ENCODE data around the gene KIAA0513. TPM values are rescaled to one million over a fixed set of nuclear protein-coding genes. Genes with fewer than 3 reads are reported as not detected.

KIAA0513 gene
- total RNA-seq, 1 donor from 2014 or later = 6.1 TPM

GRCh38 chr16:85104147-85104546, 76.6 kb downstream of the KIAA0513 start:
- DNase-seq (ENCODE audit: low spot score) = peak; percentile 60
- no peaks in the 10 kb centered on the region for H3K9me3 ChIP-seq (ENCODE audit: low read depth)
- Mint-ChIP-seq H3K9me3 (no peaks in the 10 kb centered on the region), H3K27ac (no peak overlapping the region), H3K27me3 (ENCODE audit: insufficient read depth, low read depth) (peaks cover 22% of the 10 kb centered on the region), H3K4me1 (peaks cover 13% of the 10 kb centered on the region), H3K36me3 (no peaks in the 10 kb centered on the region), H3K4me3 (no peak overlapping the region)
- TF ChIP-seq EZH2 (IDR thresholded peaks at IDR 0.05) = no peak
- no peak for TF ChIP-seq EZH2phosphoT487 (IDR thresholded peaks at IDR 0.05)
- TF ChIP-seq CTCF (IDR thresholded peaks at IDR 0.05) = peak; percentile 26
- no peaks in the 10 kb centered on the region for H4K20me1 ChIP-seq (ENCODE audit: low read depth)
- H3K4me3 ChIP-seq = no peak overlapping the region
- no peaks in the 10 kb centered on the region for H3K27me3 ChIP-seq
- H3K4me2 ChIP-seq = no peak overlapping the region
- no peak overlapping the region for H2AFZ ChIP-seq (replicated peaks)
- H3K9ac ChIP-seq = no peak overlapping the region
- peaks cover 9% of the 10 kb centered on the region for H3K4me1 ChIP-seq
- no peaks in the 10 kb centered on the region for H3K36me3 ChIP-seq
- H3K27ac ChIP-seq = no peak overlapping the region
- H3K79me2 ChIP-seq (ENCODE audit: low read depth) = no peaks in the 10 kb centered on the region
- peaks cover 21% of the 10 kb centered on the region for H3F3A ChIP-seq (ENCODE audit: low read depth)

GRCh38 chr16:85104821-85105391, 77.3 kb downstream of the KIAA0513 start:
- Histone ChIP-seq H3K4me2 (no peak overlapping the region), H3K9ac (no peak overlapping the region), H3K27ac (no peak overlapping the region), H2AFZ (replicated peaks) (no peak overlapping the region), H4K20me1 (ENCODE audit: low read depth) (no peaks in the 10 kb centered on the region), H3K4me3 (no peak overlapping the region), H3K9me3 (ENCODE audit: low read depth) (no peaks in the 10 kb centered on the region), H3K27me3 (no peaks in the 10 kb centered on the region), H3K4me1 (peaks cover 9% of the 10 kb centered on the region), H3F3A (ENCODE audit: low read depth) (peaks cover 21% of the 10 kb centered on the region), H3K36me3 (no peaks in the 10 kb centered on the region), H3K79me2 (ENCODE audit: low read depth) (no peaks in the 10 kb centered on the region)
- Mint-ChIP-seq H3K27me3 (ENCODE audit: insufficient read depth, low read depth) (peaks cover 20% of the 10 kb centered on the region), H3K27ac (peak overlapping the region; percentile 86), H3K9me3 (no peaks in the 10 kb centered on the region), H3K4me1 (peaks cover 13% of the 10 kb centered on the region), H3K36me3 (no peaks in the 10 kb centered on the region), H3K4me3 (no peak overlapping the region)
- DNase-seq (ENCODE audit: low spot score) = no peak
- TF ChIP-seq CTCF (IDR thresholded peaks at IDR 0.05) = no peak
- no peak for TF ChIP-seq EZH2phosphoT487 (IDR thresholded peaks at IDR 0.05)
- no peak for TF ChIP-seq EZH2 (IDR thresholded peaks at IDR 0.05)

- Histone ChIP-seq H4K20me1 (ENCODE audit: low read depth) (no peaks in the 10 kb centered on the region), H3K79me2 (ENCODE audit: low read depth) (no peaks in the 10 kb centered on the region), H3K27me3 (no peaks in the 10 kb centered on the region), H3K9ac (no peak overlapping the region), H3K4me2 (no peak overlapping the region), H3K4me1 (peaks cover 9% of the 10 kb centered on the region), H3K36me3 (no peaks in the 10 kb centered on the region), H3K4me3 (no peak overlapping the region), H3K9me3 (ENCODE audit: low read depth) (no peaks in the 10 kb centered on the region), H3F3A (ENCODE audit: low read depth) (peaks cover 21% of the 10 kb centered on the region), H2AFZ (replicated peaks) (no peak overlapping the region), H3K27ac (no peak overlapping the region)
- peaks cover 18% of the 10 kb centered on the region for H3K27me3 Mint-ChIP-seq (ENCODE audit: insufficient read depth, low read depth)
- DNase-seq (ENCODE audit: low spot score) = no peak
- peaks cover 13% of the 10 kb centered on the region for H3K4me1 Mint-ChIP-seq
- TF ChIP-seq EZH2 (IDR thresholded peaks at IDR 0.05) (no peak), EZH2phosphoT487 (IDR thresholded peaks at IDR 0.05) (no peak), CTCF (IDR thresholded peaks at IDR 0.05) (no peak)
- no peak overlapping the region for H3K4me3 Mint-ChIP-seq
- H3K27ac Mint-ChIP-seq = no peak overlapping the region
- H3K36me3 Mint-ChIP-seq = no peaks in the 10 kb centered on the region
- H3K9me3 Mint-ChIP-seq = no peaks in the 10 kb centered on the region
Measured at GRCh38 chr16:85105475-85105874, 77.9 kb downstream of the KIAA0513 start.

Data from neural progenitor cell (in vitro differentiated cells).